ENCODE results near the gene ZNF320.
"Not testable (repeated sequence)": the region's sequence is repeated elsewhere in the genome, so short reads cannot be mapped to it uniquely, and the experiment has no call there.

The ZNF320 gene

DNA sequence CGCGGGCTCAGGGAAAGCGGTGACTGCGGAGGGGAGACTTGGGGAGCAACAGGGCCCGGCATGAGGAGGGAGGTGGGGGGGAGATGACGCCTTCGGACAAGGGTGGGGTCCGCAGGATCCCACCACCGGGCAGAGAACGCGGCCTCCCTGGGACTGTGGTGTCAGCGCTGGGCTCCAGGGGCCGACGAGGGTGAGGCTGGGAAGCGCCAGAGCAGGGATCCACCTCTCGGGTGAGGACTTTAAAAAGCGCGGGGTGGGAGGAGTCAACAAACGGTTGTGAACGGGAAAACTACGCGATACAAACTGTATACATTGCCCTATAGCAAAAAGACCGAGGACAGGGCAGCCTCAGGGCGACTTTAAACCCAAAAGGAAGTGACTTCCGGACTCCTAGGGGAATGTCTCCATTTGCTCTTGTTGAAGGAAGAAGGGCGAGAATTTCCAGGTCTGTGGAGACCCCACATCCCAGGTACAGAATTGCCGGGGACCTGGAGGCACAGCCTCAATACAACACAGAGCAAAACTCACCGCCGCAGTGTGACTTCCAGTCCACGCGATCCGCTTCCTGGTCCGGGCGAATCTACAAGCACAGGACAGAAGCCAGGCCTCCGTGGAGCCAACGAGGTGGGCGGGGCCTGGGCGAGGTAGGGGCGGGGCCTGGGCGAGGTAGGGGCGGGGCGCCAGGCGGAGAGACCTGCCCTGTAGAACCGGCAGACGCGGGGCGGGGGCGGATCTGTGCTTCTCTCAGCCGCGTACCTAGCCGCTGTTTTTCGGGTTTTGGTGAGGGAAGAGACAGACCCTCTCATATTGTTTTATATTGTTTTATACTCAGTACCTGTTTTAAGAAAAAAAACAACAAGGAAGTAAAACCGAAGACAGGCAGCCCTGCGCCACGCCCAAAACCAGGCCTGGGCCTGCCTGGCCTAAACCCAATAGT is 25.7 kb upstream of the ZNF320 start, which contains the start of gene ZNF888:
Gene ZNF888, minus strand, starts transcription at position 588 of the 937 bp plus-strand sequence. CDS start 5,555 bp downstream, outside the sequence.
- DNase-seq (ENCODE audit: low read depth in 1 of 2, low spot score in 1 of 2), result peak; percentile 70 to 72

DNA sequence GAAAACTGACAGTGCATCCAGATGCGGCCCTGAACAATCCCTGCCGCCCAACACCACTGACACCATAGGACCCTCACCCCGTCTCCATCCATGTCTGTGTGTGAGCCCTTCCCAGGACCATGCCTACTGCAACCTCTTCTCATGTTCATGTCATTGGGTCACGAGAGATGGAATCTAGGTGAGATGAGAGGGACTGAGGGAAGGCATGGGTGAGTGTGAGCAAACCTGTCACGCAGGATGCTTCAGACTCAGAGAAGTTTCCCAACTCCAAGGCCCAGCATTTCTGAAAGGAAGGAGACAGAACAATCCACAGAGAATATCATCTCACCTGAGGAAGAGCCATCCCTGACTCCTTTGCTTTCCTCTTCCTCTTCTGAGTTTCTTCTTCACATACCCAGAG is 20.1 kb upstream of the ZNF320 start:
- DNase-seq (ENCODE audit: low read depth in 1 of 2, low spot score in 1 of 2), result no peak

DNA sequence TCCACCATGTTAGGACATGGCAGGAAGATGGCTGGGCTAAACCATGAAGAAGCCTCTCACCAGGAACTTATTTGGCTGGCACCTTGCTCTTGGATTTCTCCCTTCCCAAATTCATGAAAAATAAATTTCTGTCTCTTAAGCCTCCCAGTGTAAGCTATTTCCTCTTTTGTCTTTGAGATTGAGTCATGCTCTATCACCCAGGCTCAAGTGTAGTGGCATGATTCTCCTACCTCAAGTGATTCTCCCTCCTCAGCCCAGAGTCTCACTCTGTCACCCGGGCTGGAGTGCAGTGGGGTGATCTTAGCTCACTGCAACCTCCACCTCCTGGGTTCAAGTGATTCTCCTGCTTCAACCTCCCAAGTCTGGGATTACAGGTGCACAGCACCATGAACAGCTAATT is 13.2 kb upstream of the ZNF320 start:
- no peak for DNase-seq (ENCODE audit: low read depth in 1 of 2, low spot score in 1 of 2)

DNA sequence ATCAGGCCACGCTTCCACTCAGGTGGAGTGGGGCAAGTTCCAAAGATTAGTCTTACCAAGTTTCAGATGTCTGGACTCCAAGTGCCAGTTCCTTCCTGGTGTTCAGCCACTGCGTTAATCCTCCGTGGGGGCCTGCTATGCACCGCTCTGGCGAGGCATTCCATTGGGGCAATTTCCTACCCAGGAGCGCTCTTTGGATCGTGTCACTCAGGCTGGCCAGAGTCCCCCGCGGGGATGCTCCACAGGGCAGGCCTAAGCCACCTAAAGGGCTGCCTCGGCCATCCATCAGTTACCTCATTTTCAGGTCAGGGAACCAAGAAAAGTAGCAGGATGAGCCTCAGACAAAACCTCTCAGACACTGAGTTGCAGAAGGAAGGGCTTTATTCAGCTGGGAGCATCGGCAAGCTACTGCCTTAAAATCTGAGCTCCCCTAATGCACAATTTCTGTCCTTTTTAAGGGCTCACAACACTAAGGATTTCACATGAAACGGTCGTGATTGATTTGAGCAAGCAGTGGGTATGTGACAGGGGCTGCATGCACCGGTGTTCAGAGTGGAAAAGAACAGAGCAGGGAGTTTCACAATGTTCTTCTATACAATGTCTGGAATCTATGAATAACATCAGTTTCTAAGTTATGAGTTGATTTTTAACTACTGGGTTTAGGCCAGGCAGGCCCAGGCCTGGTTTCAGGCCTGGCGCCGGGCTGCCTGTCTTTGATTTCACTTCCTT is 6.8 kb upstream of the ZNF320 start:
- DNase-seq (ENCODE audit: low read depth in 1 of 2, low spot score in 1 of 2), result not testable (repeated sequence)

DNA sequence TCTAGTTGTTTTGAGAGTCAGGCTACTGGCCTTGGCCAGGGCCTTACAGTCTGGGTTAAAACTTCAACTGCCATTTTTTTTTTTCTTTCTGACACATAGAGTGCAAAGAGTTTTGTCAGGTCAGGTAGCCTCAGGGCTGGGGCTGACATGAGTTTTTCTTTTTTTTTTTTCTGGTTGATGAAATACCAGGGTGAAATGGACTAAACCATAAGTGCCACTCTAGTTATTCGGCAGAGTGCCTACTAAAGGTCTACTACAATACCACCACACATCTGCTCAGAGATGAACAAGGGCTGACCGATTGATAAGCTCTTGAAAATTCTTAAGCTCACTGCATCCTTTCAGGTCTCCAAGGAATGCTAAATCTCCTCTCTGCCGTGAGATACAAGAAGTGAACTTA is 4.4 kb upstream of the ZNF320 start:
- DNase-seq (ENCODE audit: low read depth in 1 of 2, low spot score in 1 of 2), result no peak

DNA sequence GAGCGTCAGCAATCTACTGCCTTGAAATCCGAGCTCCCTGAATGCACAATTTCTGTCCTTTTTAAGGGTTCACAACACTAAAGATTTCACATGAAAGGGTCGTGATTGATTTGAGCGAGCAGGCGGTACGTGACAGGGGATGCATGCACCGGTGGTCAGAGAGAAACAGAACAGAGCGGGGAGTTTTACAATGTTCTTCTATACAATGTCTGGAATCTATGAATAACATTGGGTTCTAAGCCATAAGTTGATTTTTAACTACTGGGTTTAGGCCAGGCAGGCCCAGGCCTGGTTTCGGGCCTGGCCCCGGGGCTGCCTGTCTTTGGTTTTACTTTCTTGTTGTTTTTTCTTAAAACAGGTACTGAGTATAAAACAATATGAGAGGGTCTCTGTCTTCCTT is 1.2 kb upstream of the ZNF320 start:
- not testable (repeated sequence) for DNase-seq (ENCODE audit: low read depth in 1 of 2, low spot score in 1 of 2)

DNA sequence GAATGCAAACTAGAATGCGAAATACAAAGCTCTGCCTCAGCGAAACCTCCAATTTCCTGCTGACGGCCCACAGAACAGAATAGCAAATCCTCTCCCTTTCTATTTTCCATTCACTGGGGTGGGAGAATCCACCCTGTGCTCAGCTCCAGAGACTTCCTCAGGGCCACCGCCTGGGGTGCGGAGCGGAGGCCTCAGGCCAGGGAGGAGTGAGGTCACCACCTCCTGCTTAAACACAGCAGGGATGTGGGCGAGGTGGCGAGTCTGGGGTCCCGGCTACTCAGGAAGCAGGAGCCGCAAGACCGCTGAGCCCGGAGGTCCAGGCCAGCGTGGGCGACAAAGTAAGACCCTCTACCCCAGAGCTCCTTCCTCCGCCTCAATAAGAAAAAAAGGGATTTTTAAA is 666 bp upstream of the ZNF320 start:
- no peak for DNase-seq (ENCODE audit: low read depth in 1 of 2, low spot score in 1 of 2)

DNA sequence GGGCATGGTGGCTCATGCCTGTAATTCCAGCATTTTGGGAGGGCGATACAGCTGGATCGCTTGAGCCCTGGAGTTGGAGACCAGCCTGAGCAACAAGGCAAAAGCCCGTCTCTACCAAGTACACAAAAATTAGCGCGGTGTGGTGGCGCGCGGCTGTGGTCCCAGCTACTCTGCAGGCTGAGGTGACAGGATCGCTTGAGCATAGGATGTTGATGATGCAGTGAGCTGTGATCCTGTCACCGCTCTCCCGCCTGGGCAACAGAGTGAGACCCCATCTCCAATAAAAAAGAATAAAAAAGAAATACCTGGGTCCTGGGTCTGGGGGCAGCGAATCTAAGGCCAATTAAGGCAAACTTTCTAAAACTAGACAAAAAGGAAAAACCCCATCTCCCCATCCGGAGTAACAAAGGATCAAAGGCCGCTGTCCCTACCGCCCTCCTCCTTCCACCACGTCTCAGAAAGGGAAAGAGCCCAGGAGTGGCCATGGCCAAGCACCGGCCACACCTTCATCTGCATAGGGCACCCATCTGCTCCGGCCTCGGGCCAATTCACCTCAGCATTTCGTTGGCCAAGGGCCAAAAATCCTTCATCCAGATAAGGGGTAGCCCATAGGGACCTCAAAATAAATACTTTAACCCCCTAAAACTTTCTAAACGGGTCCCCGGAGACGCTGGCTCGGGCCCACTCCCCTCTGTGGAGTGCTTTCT is 851 bp downstream of the ZNF320 start:
- DNase-seq (ENCODE audit: low read depth in 1 of 2, low spot score in 1 of 2), result no peak

DNA sequence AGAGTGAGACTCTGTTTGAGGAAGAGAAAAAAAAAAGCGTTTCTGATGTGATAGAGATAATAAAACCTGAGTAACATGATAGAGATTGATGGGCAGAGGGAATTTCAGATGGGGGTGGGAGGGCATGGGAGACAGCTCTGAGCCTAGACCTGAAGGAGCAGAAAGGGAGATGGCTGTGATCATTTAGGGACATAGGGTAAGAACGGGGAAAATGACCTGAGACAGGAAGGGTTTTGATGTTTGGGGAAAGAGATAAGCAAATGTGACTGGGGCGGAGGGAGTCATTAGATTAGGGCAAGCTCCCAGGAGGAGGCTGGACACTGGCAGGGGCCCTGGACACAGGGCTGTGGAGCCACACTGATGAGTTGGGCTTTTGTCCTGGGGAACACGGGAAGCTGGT is 6.1 kb downstream of the ZNF320 start:
- no peak for DNase-seq (ENCODE audit: low read depth in 1 of 2, low spot score in 1 of 2)

DNA sequence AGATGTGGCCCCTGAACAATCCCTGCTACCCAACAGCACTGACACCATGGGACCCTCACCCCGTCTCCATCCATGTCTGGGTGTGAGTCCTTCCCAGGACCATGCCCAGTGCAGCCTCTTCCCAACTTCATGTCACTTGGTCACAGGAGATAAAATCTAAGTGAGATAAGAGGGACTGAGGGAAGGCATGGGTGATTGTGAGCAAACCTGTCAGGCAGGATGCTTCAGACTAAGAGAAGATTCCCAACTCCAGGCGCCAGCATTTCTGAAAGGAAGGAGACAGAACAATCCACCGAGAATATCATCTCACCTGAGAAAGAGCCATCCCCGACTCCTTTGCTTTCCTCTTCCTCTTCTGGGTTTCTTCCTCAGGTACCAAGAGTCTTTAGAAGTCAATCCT is 7.5 kb downstream of the ZNF320 start:
- no peak for DNase-seq (ENCODE audit: low read depth in 1 of 2, low spot score in 1 of 2)

DNA sequence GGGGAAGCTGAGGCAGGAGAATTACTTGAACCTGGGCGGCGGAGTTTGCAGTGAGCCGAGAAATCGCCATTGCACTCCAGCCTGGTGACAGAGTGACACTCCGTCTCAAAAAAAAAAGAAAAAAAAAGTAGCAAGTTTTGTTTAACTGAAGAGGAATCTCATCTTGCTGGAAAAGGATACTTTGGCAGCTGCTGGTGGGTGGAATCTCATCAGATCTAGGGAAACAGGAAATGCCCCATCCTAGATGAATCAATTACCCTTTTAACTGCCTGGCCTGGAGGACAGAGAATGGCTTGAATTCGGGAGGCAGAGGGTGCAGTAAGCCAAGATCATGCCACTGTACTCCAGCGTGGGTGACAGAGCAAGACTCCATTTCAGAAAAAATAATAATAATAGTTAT is 8.4 kb downstream of the ZNF320 start:
- DNase-seq (ENCODE audit: low read depth in 1 of 2, low spot score in 1 of 2), result no peak

DNA sequence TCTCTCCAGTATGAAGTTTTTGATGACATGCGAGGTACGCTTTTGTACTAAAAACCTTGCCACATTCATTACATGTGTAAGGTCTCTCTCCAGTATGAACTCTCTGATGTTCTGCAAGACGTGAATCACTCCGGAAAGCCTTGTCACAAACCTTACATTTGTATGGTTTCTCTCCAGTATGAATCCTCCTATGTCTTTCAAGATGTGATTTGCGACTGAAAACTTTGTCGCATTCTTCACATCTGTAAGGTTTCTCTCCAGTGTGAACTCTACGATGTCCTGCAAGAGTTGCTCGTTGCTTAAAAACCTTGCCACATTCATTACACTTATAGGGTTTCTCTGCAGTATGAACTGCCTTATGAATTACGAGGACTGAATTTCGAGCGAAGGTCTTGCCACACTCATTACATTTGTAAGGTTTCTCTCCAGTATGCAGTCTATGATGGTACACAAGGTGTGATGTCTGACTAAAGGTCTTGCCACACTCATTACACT is 16.5 kb downstream of the ZNF320 start:
- DNase-seq (ENCODE audit: low read depth in 1 of 2, low spot score in 1 of 2), result no peak

DNA sequence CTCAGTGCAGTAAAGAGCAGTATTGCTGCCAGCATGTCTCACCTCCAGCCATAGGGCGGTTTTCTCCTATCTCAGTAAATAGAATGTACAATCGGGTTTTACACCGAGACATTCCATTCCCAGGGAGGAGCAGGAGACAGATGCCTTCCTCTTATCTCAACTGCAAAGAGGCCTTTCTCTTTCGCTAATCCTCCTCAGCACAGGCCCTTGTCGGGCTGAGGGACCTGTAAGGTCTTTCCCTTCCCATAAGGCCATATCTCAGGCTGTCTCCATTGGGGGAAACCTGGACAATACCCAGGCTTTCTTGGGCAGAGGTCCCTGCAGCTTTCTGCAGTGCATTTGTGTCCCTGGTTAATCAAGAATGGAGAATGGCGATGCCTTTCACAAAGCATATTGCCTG is 24.4 kb downstream of the ZNF320 start:
- not testable (repeated sequence) for DNase-seq (ENCODE audit: low read depth in 1 of 2, low spot score in 1 of 2)

DNA sequence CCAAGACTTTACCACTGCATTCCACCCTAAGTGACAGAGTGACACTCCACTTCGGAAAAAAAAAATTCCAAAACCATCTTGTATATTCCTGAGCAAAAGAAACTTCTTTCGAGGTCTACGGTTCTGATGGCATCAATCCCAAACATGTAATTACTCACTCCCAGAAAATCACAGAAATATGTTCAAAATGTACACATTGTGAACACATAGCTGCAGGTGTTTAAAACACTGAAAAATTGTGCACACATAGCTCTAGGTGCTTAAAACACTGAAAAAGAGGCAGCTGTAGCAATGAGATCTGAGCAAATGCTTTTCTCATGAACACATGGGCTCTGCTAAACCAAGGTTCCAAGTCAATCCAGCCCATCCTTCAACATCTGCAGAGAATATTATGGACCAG is 26.0 kb downstream of the ZNF320 start:
- DNase-seq (ENCODE audit: low read depth in 1 of 2, low spot score in 1 of 2), result no peak

DNA sequence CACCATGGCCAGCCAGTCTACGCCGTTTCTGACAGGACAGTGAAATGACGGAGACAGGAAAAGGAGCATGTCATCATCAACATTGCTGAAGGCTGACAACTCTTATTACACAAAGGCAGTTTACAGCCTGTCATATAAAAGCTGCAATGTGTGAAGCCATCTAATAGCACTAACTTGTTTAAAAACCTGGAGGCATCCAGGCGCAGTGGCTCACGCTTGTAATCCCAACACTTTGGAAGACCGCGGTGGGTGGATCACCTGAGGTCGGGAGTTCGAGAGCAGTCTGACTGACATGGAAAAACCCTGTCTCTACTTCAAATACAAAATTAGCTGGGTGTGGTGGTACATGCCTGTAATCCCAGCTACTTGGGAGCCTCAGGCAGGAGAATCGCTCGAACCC is 29.4 kb downstream of the ZNF320 start:
- DNase-seq (ENCODE audit: low read depth in 1 of 2, low spot score in 1 of 2), result not testable (repeated sequence)

DNA sequence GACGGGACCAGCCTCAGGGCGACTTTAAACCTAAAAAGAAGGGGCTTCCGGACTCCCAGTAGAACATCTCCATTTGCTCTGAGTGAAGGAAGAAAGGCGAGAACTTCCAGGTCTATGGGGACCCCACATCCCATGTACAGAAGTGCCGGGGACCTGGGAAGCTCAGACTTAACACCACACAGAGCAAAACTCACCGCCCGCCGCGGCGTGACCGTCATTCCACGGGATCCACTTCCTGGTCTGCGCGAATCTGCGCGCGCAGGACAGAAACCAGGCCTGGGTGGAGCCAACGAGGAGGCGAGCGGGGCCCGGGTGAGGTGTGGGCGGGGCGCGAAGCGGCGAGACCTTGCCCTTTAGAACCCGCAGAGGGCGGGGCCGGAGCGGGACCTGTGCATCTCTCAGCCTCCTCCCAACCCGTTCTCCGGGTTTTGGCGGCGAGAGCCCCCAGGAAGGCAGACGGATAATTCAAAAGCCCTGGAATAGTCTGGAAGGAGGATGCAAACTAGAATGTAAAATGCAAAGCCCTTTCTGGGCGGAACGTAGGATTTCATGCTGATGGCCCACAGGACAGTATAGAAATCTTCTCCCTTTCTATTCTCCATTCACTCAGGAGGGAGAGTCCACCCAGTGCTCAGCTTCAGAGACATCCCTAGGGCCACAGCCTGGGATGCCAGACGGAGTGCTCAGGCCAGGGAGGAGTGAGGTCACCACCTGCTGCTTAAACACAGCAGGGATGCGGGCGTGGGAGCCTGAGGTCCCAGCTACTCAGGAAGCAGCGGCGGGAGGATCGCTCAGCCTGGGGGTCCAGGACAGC is 39.9 kb downstream of the ZNF320 start, which contains the start of gene ZNF468:
Gene ZNF468, minus strand, starts transcription at position 242 of the 814 bp plus-strand sequence. CDS start 3,347 bp downstream, outside the sequence.
- peak; percentile 39 to 47 for DNase-seq (ENCODE audit: low read depth in 1 of 2, low spot score in 1 of 2)

DNA sequence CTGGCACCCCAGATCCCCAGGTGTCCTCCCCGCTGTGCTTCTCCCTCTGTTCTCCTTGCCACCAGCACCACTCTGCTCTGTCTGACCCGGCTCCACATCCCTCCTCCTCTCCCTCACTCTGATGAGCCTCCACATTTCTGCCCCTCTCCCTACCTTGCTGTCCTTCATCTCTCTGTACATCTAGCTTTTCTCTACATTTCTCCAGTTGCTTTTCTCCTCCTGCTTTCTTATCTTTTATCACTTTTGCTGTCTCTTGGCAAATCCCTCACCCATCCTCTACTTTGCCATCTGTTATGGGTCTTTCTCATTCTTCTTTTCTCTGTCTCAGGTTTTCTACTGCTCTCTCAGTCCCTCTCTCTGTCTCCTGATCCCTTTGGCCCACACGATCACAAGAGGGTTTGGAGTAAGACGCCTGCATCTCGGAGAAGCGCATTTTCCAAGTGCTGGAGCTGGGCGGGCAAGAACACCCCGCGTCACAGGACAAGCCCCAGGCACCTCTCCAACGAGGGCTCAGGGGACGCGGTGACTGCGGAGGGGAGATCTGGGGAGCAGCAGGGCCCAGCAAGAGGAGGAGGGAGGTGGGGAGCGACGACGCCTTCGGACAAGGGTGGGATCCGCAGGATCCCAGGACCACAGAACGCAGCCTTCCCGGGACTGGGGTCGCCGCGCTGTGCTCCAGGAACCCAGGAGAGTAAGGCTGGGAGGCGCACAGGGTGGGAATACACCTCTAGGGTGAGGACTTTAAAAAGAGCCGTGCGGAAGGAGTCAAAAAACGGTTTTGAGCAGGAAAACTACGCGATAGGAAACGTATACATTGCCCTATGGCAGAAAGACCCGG is 40.7 kb downstream of the ZNF320 start:
- DNase-seq (ENCODE audit: low read depth in 1 of 2, low spot score in 1 of 2), result peak in 1 of 2 donors; percentile 0
